Parathyroid adenoma (tissue), 2 donors: ENCODE data around the gene WDR27.

Source experiments
- H2AFZ ChIP-seq: fragments of 300-600 bp; sonication (generic); one replicate; pipeline ENCODE4 v1.7.0; 2017; ENCODE audit warnings: antibody characterized with exemption, mild to moderate bottlenecking
- H3K27ac ChIP-seq: fragments of 300-600 bp; sonication (generic); one replicate; pipeline ENCODE4 v1.7.0; 2017
- H3K27me3 ChIP-seq: fragments of 300-600 bp; sonication (generic); one replicate; pipeline ENCODE4 v1.7.0; 2017; ENCODE audit warnings: low read length; ENCODE audit not compliant: control insufficient read depth, insufficient read depth
- H3K36me3 ChIP-seq: fragments of 300-600 bp; sonication (generic); one replicate; pipeline ENCODE4 v1.7.0; 2017; ENCODE audit warnings: low read length; ENCODE audit not compliant: control insufficient read depth, insufficient read depth
- H3K4me1 ChIP-seq: fragments of 300-600 bp; sonication (generic); one replicate; pipeline ENCODE4 v1.7.0; 2017; ENCODE audit warnings: control low read depth
- H3K4me2 ChIP-seq: fragments of 300-600 bp; sonication (generic); one replicate; pipeline ENCODE4 v1.7.0; 2017; ENCODE audit warnings: low read length
- H3K4me3 ChIP-seq: fragments of 300-600 bp; sonication (generic); one replicate; pipeline ENCODE4 v1.7.0; 2017; ENCODE audit warnings: low read depth, low read length
- H3K79me2 ChIP-seq: fragments of 300-600 bp; sonication (generic); one replicate; pipeline ENCODE4 v1.7.0; 2017; ENCODE audit warnings: control low read depth
- H3K9ac ChIP-seq: fragments of 300-600 bp; sonication (generic); one replicate; pipeline ENCODE4 v1.7.0; 2017; ENCODE audit warnings: mild to moderate bottlenecking
- H3K9me3 ChIP-seq: fragments of 300-600 bp; sonication (generic); one replicate; pipeline ENCODE4 v1.7.0; 2017; ENCODE audit warnings: low read length; ENCODE audit not compliant: control insufficient read depth
- TF ChIP-seq, protein P1 (sequence below): fragments of 300-600 bp; sonication (generic); IDR thresholded peaks from one replicate; pipeline ENCODE4 v1.7.0; 2017; ENCODE audit warnings: antibody characterized with exemption, mild to moderate bottlenecking
- donor health status: primary hyperparathyroidism.

WDR27 gene

DNA sequence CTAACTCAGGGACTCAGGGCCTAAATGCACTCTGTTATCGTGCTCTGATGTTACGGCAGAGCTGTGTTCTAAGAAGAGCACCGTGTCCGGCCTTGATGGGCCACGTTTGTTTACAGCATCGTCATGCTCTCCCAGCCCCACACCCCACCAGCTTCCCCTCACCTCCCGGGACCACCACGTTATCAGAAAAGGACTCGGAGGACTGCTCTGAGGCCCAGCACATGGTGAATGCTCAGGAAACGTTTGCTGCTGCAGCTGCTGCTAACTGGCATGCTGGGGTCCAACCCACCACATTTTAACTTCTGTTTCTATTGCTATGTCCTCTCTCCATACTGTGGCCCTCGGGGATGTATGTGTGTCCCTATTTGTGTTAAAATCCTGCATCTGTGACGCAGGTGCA, 50.3 kb downstream of the WDR27 start:
- Histone ChIP-seq H2AFZ (no peak overlapping the region), H3K36me3 (no peaks in the 10 kb centered on the region), H3K9ac (no peak overlapping the region), H3K27ac (no peak overlapping the region), H3K4me3 (no peak overlapping the region), H3K4me1 (no peaks in the 10 kb centered on the region), H3K4me2 (no peak overlapping the region), H3K79me2 (no peaks in the 10 kb centered on the region), H3K27me3 (no peaks in the 10 kb centered on the region), H3K9me3 (no peaks in the 10 kb centered on the region)
- TF ChIP-seq, protein P1, sequence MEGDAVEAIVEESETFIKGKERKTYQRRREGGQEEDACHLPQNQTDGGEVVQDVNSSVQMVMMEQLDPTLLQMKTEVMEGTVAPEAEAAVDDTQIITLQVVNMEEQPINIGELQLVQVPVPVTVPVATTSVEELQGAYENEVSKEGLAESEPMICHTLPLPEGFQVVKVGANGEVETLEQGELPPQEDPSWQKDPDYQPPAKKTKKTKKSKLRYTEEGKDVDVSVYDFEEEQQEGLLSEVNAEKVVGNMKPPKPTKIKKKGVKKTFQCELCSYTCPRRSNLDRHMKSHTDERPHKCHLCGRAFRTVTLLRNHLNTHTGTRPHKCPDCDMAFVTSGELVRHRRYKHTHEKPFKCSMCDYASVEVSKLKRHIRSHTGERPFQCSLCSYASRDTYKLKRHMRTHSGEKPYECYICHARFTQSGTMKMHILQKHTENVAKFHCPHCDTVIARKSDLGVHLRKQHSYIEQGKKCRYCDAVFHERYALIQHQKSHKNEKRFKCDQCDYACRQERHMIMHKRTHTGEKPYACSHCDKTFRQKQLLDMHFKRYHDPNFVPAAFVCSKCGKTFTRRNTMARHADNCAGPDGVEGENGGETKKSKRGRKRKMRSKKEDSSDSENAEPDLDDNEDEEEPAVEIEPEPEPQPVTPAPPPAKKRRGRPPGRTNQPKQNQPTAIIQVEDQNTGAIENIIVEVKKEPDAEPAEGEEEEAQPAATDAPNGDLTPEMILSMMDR, result no peak

DNA sequence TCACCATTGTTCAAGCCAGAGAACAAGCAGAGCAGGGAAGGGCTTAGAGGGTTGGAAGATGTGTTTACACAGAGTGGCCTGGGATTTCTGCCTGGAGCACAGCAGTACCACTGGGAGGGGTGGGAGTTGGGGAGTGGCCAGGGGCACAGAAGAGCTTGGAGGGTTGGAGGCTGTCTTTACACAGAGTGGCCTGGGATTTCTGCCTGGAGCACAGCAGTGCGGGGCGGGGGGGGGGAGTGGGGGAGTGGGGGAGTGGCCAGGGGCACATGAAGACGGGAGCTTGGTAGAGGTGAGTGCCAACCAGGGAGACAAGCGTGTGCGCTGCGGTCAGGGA, 50.9 kb downstream of the WDR27 start:
- H3K9ac ChIP-seq, result no peak overlapping the region
- no peaks in the 10 kb centered on the region for H3K79me2 ChIP-seq
- no peak overlapping the region for H3K27ac ChIP-seq
- no peaks in the 10 kb centered on the region for H3K9me3 ChIP-seq
- no peak overlapping the region for H2AFZ ChIP-seq
- H3K4me1 ChIP-seq, result no peaks in the 10 kb centered on the region
- no peaks in the 10 kb centered on the region for H3K27me3 ChIP-seq
- no peak overlapping the region for H3K4me3 ChIP-seq
- H3K36me3 ChIP-seq, result no peaks in the 10 kb centered on the region
- TF ChIP-seq, protein P1, result no peak
- no peak overlapping the region for H3K4me2 ChIP-seq

DNA sequence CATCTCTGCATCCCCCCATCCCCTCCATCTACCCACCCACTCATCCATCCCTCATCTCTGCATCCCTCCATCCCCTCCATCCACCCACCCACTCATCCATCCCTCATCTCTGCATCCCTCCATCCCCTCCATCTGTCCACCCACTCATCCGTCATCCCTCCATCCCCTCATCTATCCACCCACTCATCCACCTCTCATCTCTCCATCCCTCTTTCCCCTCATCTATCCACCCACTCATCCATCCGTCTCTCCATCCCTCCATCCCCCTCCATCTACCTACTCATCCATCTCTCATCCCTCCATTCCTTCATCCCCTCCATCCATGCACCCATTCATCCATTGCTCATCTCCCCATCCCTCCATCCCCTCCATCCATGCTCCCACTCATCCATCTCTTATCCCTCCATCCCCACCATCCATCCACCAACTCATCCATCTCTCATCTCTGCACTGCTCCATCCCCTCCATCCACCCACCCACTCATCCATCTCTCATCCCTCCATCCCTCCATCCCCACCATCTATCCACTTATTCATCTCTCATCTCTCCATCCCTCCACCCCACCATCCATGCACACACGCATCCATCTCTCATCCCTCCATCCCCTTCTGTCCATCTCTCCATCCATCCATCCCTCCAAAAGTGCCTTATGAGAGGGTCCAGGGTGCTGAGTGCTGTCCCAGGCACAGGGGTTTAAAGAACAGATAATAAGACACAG, 51.4 kb downstream of the WDR27 start:
- H2AFZ ChIP-seq, result no peak overlapping the region
- H3K4me3 ChIP-seq, result no peak overlapping the region
- H3K36me3 ChIP-seq, result no peaks in the 10 kb centered on the region

DNA sequence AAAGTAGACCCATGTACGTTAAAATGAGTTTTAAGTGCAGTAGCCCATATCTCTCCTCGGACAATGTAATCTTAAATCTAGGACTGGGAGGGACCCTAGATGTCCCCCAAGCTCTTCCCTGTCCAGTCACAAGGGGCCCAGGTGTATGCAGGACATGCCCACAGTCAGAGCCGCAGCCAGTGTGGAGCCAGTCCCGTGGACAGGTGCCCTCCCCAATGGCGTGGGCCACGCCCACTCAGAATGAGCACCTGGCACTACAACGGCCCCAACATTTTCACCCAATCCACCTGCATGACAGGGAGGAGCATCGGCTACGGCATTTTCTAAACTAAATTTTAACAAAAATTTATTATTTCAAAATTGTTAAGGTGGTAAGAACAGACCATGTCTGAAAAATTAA, 53.2 kb downstream of the WDR27 start:
- H3K27ac ChIP-seq, result no peak overlapping the region
- H2AFZ ChIP-seq, result no peak overlapping the region
- no peaks in the 10 kb centered on the region for H3K9me3 ChIP-seq
- H3K4me2 ChIP-seq, result no peak overlapping the region
- no peaks in the 10 kb centered on the region for H3K27me3 ChIP-seq
- H3K79me2 ChIP-seq, result no peaks in the 10 kb centered on the region
- no peaks in the 10 kb centered on the region for H3K4me1 ChIP-seq
- no peaks in the 10 kb centered on the region for H3K36me3 ChIP-seq
- TF ChIP-seq, protein P1, result no peak
- no peak overlapping the region for H3K4me3 ChIP-seq
- no peak overlapping the region for H3K9ac ChIP-seq

More for the DNA sequence above, 51.4 kb downstream of the WDR27 start:
- no peak overlapping the region for H3K27ac ChIP-seq
- H3K79me2 ChIP-seq, result no peaks in the 10 kb centered on the region
- H3K9ac ChIP-seq, result no peak overlapping the region
- no peaks in the 10 kb centered on the region for H3K27me3 ChIP-seq
- TF ChIP-seq, protein P1, result no peak
- no peaks in the 10 kb centered on the region for H3K4me1 ChIP-seq
- H3K4me2 ChIP-seq, result no peak overlapping the region
- H3K9me3 ChIP-seq, result no peaks in the 10 kb centered on the region

DNA sequence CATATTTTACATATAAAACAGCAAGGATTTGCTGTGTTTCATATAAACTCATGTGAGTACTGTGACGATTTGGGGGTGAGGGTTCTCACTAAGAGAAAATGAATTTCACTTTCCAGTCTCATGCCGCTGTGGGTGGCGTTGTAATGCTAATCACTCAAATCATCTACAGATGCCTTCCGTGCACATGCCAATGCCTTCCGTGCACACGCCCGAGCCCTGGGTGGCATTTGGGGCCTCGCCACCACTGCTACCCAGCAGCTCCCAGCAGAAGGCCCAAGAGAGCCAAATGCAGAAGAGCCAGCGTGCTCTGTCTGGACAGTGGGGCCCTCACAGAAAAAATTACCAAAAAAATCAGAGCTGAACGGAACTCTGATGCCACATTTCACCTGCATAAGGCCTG, 53.7 kb downstream of the WDR27 start:
- Histone ChIP-seq H3K4me1 (no peaks in the 10 kb centered on the region), H3K79me2 (no peaks in the 10 kb centered on the region), H3K36me3 (no peaks in the 10 kb centered on the region), H2AFZ (no peak overlapping the region), H3K27me3 (no peaks in the 10 kb centered on the region), H3K4me2 (no peak overlapping the region), H3K4me3 (no peak overlapping the region), H3K9ac (no peak overlapping the region), H3K9me3 (no peaks in the 10 kb centered on the region), H3K27ac (no peak overlapping the region)
- TF ChIP-seq, protein P1, result no peak
